Skeletal muscle satellite cell (primary cell): ENCODE results near the gene FMN1.
A peak's percentile ranks its signal among the peaks of the same experiment; 100 is the strongest.

ENCODE experiments used
- H3K27me3 ChIP-seq: 2 replicates; pipeline ENCODE4 v1.7.0; 2013; ENCODE audit warnings: low read length; ENCODE audit not compliant: control insufficient read depth, insufficient read depth
- H3K36me3 ChIP-seq: 2 replicates; pipeline ENCODE4 v1.7.0; 2013; ENCODE audit warnings: mild to moderate bottlenecking, control low read depth, low read length; ENCODE audit not compliant: insufficient read depth
- H3K4me1 ChIP-seq: 2 replicates; pipeline ENCODE4 v1.7.0; 2013; ENCODE audit warnings: low read length; ENCODE audit not compliant: control insufficient read depth, insufficient read depth
- H3K4me2 ChIP-seq: 2 replicates; pipeline ENCODE4 v1.7.0; 2013; ENCODE audit warnings: mild to moderate bottlenecking, low read length
- H3K4me3 ChIP-seq: 2 replicates; pipeline ENCODE4 v1.7.0; 2013; ENCODE audit warnings: low read length
- H3K9ac ChIP-seq: 2 replicates; pipeline ENCODE4 v1.7.0; 2013; ENCODE audit warnings: mild to moderate bottlenecking, low read depth, low read length, moderate library complexity
- H3K9me3 ChIP-seq: replicated peaks from 2 replicates; pipeline ENCODE4 v1.7.0; 2013; ENCODE audit warnings: mild to moderate bottlenecking, control low read depth, low read length

FMN1 gene

GRCh38 chr15:32870240-32871033, 324.1 kb downstream of the FMN1 start:
- H3K4me2 ChIP-seq, result peak overlapping the region; percentile 18
- H3K9ac ChIP-seq, result peak overlapping the region; percentile 74
- H3K36me3 ChIP-seq, result no peaks in the 10 kb centered on the region
- H3K4me3 ChIP-seq, result peak overlapping the region; percentile 8
- H3K4me1 ChIP-seq, result peaks cover 75% of the 10 kb centered on the region
- H3K9me3 ChIP-seq, result no peaks in the 10 kb centered on the region
- H3K27me3 ChIP-seq, result no peaks in the 10 kb centered on the region

- Histone ChIP-seq H3K4me1 (peaks cover 75% of the 10 kb centered on the region), H3K9ac (peak overlapping the region; percentile 69), H3K4me3 (no peak overlapping the region)
Measured at GRCh38 chr15:32869776-32870175, 324.7 kb downstream of the FMN1 start.

GRCh38 chr15:32867313-32867626, 327.2 kb downstream of the FMN1 start:
- H3K27me3 ChIP-seq, result no peaks in the 10 kb centered on the region
- no peaks in the 10 kb centered on the region for H3K9me3 ChIP-seq
- peak overlapping the region; percentile 11 for H3K4me2 ChIP-seq
- H3K9ac ChIP-seq, result peak overlapping the region; percentile 65
- H3K4me1 ChIP-seq, result peaks cover 72% of the 10 kb centered on the region
- H3K36me3 ChIP-seq, result no peaks in the 10 kb centered on the region
- no peak overlapping the region for H3K4me3 ChIP-seq

More at GRCh38 chr15:32869776-32870175, 324.7 kb downstream of the FMN1 start:
- Histone ChIP-seq H3K36me3 (no peaks in the 10 kb centered on the region), H3K27me3 (no peaks in the 10 kb centered on the region), H3K4me2 (peak overlapping the region; percentile 18), H3K9me3 (no peaks in the 10 kb centered on the region)

- peak overlapping the region; percentile 11 for H3K4me2 ChIP-seq
- no peaks in the 10 kb centered on the region for H3K36me3 ChIP-seq
- H3K27me3 ChIP-seq, result no peaks in the 10 kb centered on the region
- peak overlapping the region; percentile 65 for H3K9ac ChIP-seq
- no peaks in the 10 kb centered on the region for H3K9me3 ChIP-seq
- H3K4me1 ChIP-seq, result peaks cover 72% of the 10 kb centered on the region
- no peak overlapping the region for H3K4me3 ChIP-seq
Measured at GRCh38 chr15:32866454-32867312, 327.8 kb downstream of the FMN1 start.

GRCh38 chr15:32864841-32865240, 329.7 kb downstream of the FMN1 start:
- Histone ChIP-seq H3K4me1 (peaks cover 64% of the 10 kb centered on the region), H3K4me3 (no peak overlapping the region), H3K27me3 (no peaks in the 10 kb centered on the region), H3K9ac (no peak overlapping the region), H3K4me2 (no peak overlapping the region), H3K9me3 (no peaks in the 10 kb centered on the region), H3K36me3 (no peaks in the 10 kb centered on the region)

GRCh38 chr15:32864051-32864450, 330.5 kb downstream of the FMN1 start:
- H3K36me3 ChIP-seq, result no peaks in the 10 kb centered on the region
- no peak overlapping the region for H3K4me3 ChIP-seq

GRCh38 chr15:32861761-32862160, 332.8 kb downstream of the FMN1 start:
- peak overlapping the region; percentile 27 for H3K4me3 ChIP-seq
- H3K36me3 ChIP-seq, result no peaks in the 10 kb centered on the region

More at GRCh38 chr15:32864051-32864450, 330.5 kb downstream of the FMN1 start:
- no peaks in the 10 kb centered on the region for H3K9me3 ChIP-seq
- peaks cover 56% of the 10 kb centered on the region for H3K4me1 ChIP-seq
- no peaks in the 10 kb centered on the region for H3K27me3 ChIP-seq
- peak overlapping the region; percentile 31 for H3K9ac ChIP-seq
- no peak overlapping the region for H3K4me2 ChIP-seq

GRCh38 chr15:32861174-32861573, 333.3 kb downstream of the FMN1 start:
- Histone ChIP-seq H3K9ac (peak overlapping the region; percentile 79), H3K4me2 (peak overlapping the region; percentile 61), H3K27me3 (no peaks in the 10 kb centered on the region), H3K36me3 (no peaks in the 10 kb centered on the region), H3K9me3 (no peaks in the 10 kb centered on the region), H3K4me3 (peak overlapping the region; percentile 27), H3K4me1 (peaks cover 55% of the 10 kb centered on the region)

More at GRCh38 chr15:32861761-32862160, 332.8 kb downstream of the FMN1 start:
- Histone ChIP-seq H3K4me2 (peak overlapping the region; percentile 61), H3K27me3 (no peaks in the 10 kb centered on the region), H3K4me1 (peaks cover 53% of the 10 kb centered on the region), H3K9me3 (no peaks in the 10 kb centered on the region), H3K9ac (peak overlapping the region; percentile 79)

GRCh38 chr15:32859996-32860395, 334.5 kb downstream of the FMN1 start:
- Histone ChIP-seq H3K9ac (no peak overlapping the region), H3K4me1 (peaks cover 64% of the 10 kb centered on the region), H3K4me3 (no peak overlapping the region), H3K4me2 (no peak overlapping the region), H3K9me3 (no peaks in the 10 kb centered on the region), H3K36me3 (no peaks in the 10 kb centered on the region), H3K27me3 (no peaks in the 10 kb centered on the region)

GRCh38 chr15:32859251-32859650, 335.3 kb downstream of the FMN1 start:
- Histone ChIP-seq H3K4me3 (no peak overlapping the region), H3K4me2 (no peak overlapping the region), H3K9ac (no peak overlapping the region), H3K4me1 (peaks cover 65% of the 10 kb centered on the region), H3K36me3 (no peaks in the 10 kb centered on the region), H3K27me3 (no peaks in the 10 kb centered on the region), H3K9me3 (no peaks in the 10 kb centered on the region)

GRCh38 chr15:32857732-32858131, 336.8 kb downstream of the FMN1 start:
- Histone ChIP-seq H3K27me3 (no peaks in the 10 kb centered on the region), H3K4me2 (no peak overlapping the region), H3K4me1 (peaks cover 63% of the 10 kb centered on the region), H3K4me3 (no peak overlapping the region), H3K36me3 (no peaks in the 10 kb centered on the region), H3K9ac (peak overlapping the region; percentile 1), H3K9me3 (no peaks in the 10 kb centered on the region)
